DMS53 treated with DMSO at 0.1 percent for 48 hours (cell line): ENCODE measurements around the gene WASF2.
"Not testable (repeated sequence)": the region's sequence is repeated elsewhere in the genome, so short reads cannot be mapped to it uniquely, and the experiment has no call there.

Source experiments
- DNase-seq: peaks from one replicate; lab custom pipeline; 2025; ENCODE audit not compliant: unreplicated experiment; lab: John Stamatoyannopoulos, UW

Gene WASF2

DNA sequence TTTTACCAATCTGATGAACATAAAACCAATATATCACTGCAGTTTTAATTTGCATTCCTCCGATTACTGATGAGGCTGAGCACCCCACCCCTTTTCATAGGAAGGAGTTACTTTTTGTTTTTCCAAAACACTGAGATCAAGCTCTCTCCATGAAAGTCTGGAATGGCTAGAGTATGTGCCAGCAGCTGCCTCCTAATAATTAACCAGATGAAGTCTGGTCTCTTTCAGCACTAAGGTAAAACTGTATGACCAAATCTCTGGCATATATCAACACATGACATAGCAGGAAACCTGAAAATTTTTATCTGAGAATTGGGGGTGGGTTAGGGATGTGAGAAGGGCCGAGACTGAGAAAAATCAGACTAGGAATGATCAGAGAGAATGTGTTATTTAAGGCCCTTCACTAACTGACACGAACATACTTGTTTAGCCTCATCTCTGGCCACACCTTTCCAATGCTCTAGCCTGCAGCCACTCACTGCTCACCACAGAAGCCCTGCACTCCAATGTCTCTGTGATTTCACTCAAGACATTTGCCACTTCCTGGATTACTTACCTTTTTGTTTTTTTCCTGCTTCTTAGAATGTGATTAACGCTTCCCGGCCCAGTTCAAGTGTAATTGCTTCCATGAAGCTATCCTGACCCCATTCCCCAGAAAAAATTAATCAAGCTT lies 34.7 kb downstream of the WASF2 start:
- DNase-seq: no peak

DNA sequence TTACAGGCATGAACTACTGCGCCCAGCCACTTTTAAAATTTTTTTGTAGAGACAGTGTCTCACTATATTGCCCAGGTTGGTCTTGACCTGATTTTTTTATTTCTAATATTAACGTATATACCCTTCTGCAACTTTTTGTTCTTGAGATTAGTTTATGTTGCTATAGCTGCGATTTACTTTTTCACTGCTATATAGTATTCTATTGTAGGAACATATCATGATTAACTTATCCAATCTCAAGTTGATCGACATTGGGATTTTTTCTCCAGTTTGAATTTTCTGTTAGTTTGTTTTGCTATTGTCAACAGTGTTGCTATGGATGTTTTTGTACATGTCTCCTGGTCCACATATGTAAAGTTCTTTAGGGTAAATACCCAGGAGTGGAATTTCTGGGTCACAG lies 35.4 kb downstream of the WASF2 start:
- DNase-seq: no peak

GRCh38 chr1:27451343-27451742 lies 38.6 kb downstream of the WASF2 start:
- no peak for DNase-seq

- DNase-seq: no peak
Observed at GRCh38 chr1:27448982-27449381, 41.0 kb downstream of the WASF2 start.

GRCh38 chr1:27447883-27448282 lies 42.1 kb downstream of the WASF2 start:
- DNase-seq: no peak

DNA sequence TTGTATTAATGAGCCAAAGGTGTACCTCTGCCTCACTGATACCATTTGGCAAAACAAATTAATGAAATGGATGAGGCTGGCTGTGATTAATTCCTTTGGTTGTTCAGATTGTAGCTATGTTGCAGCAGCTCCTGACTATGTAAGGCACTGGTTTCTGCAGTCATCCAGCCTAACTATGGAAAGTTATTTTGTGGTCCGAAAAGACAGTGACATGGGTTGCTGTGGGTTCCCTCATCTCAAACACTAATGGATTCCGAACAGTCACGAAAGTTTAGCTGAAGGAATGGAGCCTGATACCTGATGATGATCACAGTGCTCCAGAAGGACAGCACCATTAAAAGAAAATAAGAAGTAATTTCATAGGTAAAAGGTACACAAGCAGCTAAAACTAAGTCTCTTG lies 42.6 kb downstream of the WASF2 start:
- DNase-seq: no peak

DNA sequence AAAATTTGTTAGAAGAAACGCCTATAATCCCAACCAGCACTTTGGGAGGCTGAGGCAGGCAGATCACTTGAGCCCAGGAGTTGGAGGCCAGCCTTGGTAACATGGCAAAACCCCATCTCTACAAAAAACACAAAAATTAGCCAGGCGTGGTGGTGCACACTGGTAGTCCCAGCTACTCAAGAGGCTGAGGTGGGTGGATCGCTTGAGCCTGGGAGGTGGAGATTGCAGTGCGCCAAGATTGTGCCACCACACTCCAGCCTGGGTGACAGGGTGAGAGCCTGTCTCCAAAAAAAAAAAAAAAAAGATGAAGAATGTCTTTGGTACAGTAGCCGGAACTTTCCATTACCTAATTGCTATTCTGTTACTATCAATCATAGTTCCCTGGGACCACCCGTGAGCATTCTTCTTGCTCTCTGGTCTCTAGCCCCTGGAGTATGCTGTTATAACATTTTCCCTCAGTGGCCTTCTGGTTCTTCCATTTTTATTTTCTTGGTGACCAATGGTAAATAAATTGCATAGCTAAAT lies 43.4 kb downstream of the WASF2 start:
- DNase-seq: no peak

- no peak for DNase-seq
Observed at GRCh38 chr1:27445177-27445936, 44.6 kb downstream of the WASF2 start.

GRCh38 chr1:27444632-27445031 lies 45.3 kb downstream of the WASF2 start:
- no peak for DNase-seq

DNA sequence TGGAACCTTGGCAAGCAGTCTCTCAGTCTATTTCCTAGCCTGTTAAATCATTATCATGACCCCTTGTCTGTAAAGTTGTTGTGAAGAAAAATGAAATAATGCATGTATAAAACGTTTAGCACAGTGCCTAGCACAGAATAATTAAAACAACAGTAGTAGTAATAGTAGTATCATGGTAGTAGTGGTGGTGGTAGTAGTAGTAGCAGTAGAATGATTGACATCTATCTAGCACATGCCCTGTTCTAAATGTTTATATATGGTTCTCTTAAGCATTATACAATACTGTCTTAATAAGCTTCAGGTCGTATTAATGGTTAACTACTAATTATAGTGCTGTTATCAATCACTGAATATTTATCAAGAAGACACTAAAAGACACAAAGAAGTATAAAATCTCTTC lies 50.8 kb downstream of the WASF2 start:
- no peak for DNase-seq

GRCh38 chr1:27438621-27439061 lies 51.3 kb downstream of the WASF2 start:
- peak; percentile 43 for DNase-seq

GRCh38 chr1:27436204-27437159 lies 53.5 kb downstream of the WASF2 start:
- no peak for DNase-seq

- DNase-seq: no peak
Observed at GRCh38 chr1:27435566-27436203, 54.3 kb downstream of the WASF2 start.

- no peak for DNase-seq
Observed at GRCh38 chr1:27433706-27434105, 56.3 kb downstream of the WASF2 start.

DNA sequence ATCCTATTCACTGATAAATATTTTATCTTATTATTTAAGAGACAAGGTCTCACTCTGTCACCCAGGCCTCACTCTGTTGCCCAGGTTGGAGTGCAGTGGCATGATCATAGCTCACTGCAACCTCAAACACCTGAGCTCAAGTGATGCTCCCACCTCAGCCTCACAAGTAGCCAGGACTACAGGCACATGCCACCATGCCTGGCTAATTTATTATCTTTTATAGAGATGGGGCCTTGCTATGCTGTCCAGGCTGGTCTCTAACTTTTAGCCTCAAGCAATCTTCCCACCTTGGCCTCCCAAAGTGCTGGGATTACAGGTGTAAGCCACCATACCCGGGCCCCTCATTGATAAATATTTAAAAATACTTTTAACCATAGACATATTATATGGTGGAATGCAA lies 57.2 kb downstream of the WASF2 start:
- DNase-seq: not testable (repeated sequence)

DNA sequence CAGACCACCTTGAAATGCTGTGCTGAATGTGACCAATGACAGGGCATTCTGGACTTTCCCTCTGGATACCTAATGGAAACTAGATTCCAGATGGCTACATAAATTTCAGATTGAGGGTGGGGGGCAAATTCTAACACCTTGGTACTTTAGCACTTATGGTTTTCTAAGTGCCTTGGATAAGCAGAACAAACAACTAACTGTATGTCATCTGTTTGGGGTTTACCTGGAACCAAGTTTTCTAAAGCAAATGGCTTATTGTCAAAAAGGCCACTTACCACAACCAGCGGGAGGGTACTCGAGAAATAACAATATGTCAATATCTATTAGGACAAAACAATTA lies 58.4 kb downstream of the WASF2 start:
- no peak for DNase-seq

GRCh38 chr1:27430903-27431600 lies 58.9 kb downstream of the WASF2 start:
- DNase-seq: no peak

- no peak for DNase-seq
Observed at GRCh38 chr1:27429029-27429425, 60.9 kb downstream of the WASF2 start.

DNA sequence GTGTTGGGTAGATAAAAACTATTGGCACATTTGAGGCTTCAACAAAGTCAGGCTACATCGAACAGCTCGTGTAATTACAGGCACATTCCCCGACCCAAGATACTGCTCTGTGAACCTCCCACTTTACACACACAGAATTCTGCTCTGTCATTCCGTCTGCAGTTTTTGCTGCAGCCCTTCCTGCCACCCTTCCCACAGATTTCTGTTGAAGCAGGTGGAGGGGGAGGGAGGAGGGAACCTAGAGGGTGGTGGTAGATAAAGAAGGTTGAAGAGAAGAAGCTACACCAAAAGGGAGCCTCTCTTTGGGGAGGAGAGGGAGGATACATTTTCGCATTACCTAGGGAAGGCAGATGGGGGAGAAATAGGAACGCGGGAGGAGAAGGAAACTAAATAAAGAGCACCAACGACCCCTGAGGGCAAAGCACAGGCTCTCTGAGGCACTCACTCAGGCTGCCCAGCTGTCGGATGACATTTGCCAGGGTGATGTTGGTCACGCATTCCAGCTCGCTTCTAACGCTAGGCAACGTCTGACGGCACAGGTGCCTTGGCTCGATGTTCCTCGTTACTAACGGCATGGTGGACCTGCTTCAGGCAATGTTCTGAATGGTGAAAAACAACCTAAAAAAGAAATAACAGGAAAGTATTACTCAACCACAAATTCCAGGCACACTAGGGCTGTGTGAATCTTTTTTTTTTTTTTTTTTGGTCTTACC lies 61.5 kb downstream of the WASF2 start:
- no peak for DNase-seq
